Adrenal gland (tissue), 5 donors: ENCODE measurements around the gene TCF7L1.

Experiments used
- CTCF ChIP-seq, 6 experiments: fragments of 450-650 bp in 4 of 6; fragments of 200-600 bp in 2 of 6; sonication (generic) in 1 of 6; IDR thresholded peaks; 1 replicate in 5 of 6; 2 replicates in 1 of 6; pipeline versions ENCODE4 v1.5.1 to v1.8.0; 2016 to 2021; ENCODE audit warnings: antibody characterized with exemption in 6 of 6, mild to moderate bottlenecking in 2 of 6, moderate library complexity in 1 of 6
- POLR2A ChIP-seq, 2 donors: fragments of 450-650 bp; IDR thresholded peaks; one replicate each; pipeline ENCODE4 v1.6.1; 2017; ENCODE audit warnings: antibody characterized with exemption in 2 of 2, mild to moderate bottlenecking in 2 of 2, moderate library complexity in 1 of 2
- donor health status: DM: no; HTN: no; CAD: no.

GRCh38 chr2:85342156-85342555 is 209.0 kb downstream of the TCF7L1 start:
- TF ChIP-seq POLR2A (IDR thresholded peaks at IDR 0.05), result no peak
- TF ChIP-seq CTCF (IDR thresholded peaks at IDR 0.05), result no peak
